ENCODE measurements around the gene NDUFAB1. TPM values are rescaled to one million over a fixed set of nuclear protein-coding genes. Genes with fewer than 3 reads are reported as not detected.
"Not testable (repeated sequence)": the region's sequence is repeated elsewhere in the genome, so short reads cannot be mapped to it uniquely, and the experiment has no call there.

The NDUFAB1 gene
- polyA plus RNA-seq, 2 donors, result 51.5 to 122 TPM

DNA sequence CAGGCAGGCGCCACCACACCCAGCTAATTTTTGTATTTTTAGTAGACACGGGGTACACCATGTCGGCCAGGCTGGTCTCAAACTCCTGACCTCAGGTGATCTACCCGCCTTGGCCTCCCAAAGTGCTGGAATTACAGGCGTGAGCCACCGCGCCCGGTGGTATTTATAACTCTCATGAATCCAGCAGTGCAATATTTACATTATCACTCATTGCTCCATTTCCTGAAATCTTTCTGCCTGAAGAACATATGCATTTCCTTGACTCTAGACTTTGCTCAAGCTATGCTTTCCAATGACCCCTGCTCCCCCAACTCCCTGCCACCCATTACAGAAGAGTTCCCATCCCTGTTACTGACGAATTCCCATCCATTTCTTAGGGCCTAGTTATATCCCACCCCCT lies 19.7 kb upstream of the NDUFAB1 start:
- Histone ChIP-seq H3K9me3 (ENCODE audit: control insufficient read depth in 2 of 2, insufficient read depth in 1 of 2, low read depth in 1 of 2, low read length in 1 of 2) (no peaks in the 10 kb centered on the region), H3K36me3 (ENCODE audit: control insufficient read depth in 2 of 2, insufficient read depth in 2 of 2, low read length in 1 of 2) (peaks cover 2 to 11% of the 10 kb centered on the region in 2 donors), H3K4me1 (ENCODE audit: control insufficient read depth in 2 of 2, insufficient read depth in 2 of 2, low read length in 1 of 2) (no peaks in the 10 kb centered on the region), H3K27me3 (ENCODE audit: control insufficient read depth in 1 of 2, insufficient read depth in 2 of 2, low read length in 2 of 2) (no peaks in the 10 kb centered on the region), H3K4me3 (ENCODE audit: low read depth in 1 of 2, low read length in 2 of 2) (no peak overlapping the region), H3K27ac (ENCODE audit: low read depth in 2 of 2, low read length in 1 of 2) (no peak overlapping the region)
- 95% methylated on average over 9 of the region's 9 CpGs for whole genome bisulfite sequencing, 2 donors

DNA sequence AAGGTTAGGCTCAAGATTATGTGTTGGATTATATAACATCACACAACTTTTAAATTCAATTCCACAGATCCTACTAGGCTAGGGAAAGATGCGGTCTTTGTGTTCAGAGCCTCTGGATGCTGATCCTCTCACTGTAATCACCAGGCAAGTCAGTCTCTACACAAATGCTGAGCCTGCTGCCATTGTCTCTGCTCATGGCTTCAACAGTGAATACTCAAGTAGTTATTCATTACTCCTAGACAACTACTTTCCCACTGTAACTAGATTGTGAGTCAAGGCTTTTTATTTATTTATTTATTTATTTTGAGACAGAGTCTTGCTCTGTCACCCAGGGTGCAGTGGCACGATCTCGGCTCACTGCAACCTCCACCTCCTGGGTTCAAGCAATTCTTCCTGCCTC lies 15.8 kb upstream of the NDUFAB1 start:
- H3K27ac ChIP-seq (ENCODE audit: low read depth in 2 of 2, low read length in 1 of 2), result no peak overlapping the region
- H3K36me3 ChIP-seq (ENCODE audit: control insufficient read depth in 2 of 2, insufficient read depth in 2 of 2, low read length in 1 of 2), result peaks cover 2 to 4% of the 10 kb centered on the region in 2 donors
- WGBS, 2 donors, result 97 to 99% methylated on average over 3 of the region's 3 CpGs
- no peaks in the 10 kb centered on the region for H3K9me3 ChIP-seq (ENCODE audit: control insufficient read depth in 2 of 2, insufficient read depth in 1 of 2, low read depth in 1 of 2, low read length in 1 of 2)
- H3K4me3 ChIP-seq (ENCODE audit: low read depth in 1 of 2, low read length in 2 of 2), result no peak overlapping the region
- no peaks in the 10 kb centered on the region for H3K27me3 ChIP-seq (ENCODE audit: control insufficient read depth in 1 of 2, insufficient read depth in 2 of 2, low read length in 2 of 2)
- no peaks in the 10 kb centered on the region for H3K4me1 ChIP-seq (ENCODE audit: control insufficient read depth in 2 of 2, insufficient read depth in 2 of 2, low read length in 1 of 2)

DNA sequence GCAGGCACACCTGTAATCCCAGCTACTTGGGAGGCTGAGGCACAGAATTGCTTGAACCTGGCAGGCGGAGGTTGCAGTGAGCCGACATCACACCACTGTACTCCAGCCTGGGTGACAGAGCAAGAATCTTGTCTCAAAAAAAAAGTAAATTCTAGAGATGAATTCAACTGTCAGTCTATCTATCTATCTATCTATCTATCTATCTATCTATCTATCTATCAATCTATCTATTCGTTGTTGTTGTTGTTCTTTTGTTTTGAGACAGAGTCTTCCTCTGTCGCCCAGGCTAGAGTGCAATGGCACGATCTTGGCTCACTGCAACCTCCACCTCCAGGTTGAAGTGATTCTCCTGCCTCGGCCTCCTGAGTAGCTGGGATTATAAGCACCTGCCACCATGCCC lies 14.8 kb upstream of the NDUFAB1 start:
- 96 to 98% methylated on average over 6 of the region's 6 CpGs for WGBS, 2 donors
- H3K9me3 ChIP-seq (ENCODE audit: control insufficient read depth in 2 of 2, insufficient read depth in 1 of 2, low read depth in 1 of 2, low read length in 1 of 2); H3K4me1 ChIP-seq (ENCODE audit: control insufficient read depth in 2 of 2, insufficient read depth in 2 of 2, low read length in 1 of 2); H3K27ac ChIP-seq (ENCODE audit: low read depth in 2 of 2, low read length in 1 of 2); H3K4me3 ChIP-seq (ENCODE audit: low read depth in 1 of 2, low read length in 2 of 2); H3K36me3 ChIP-seq (ENCODE audit: control insufficient read depth in 2 of 2, insufficient read depth in 2 of 2, low read length in 1 of 2); H3K27me3 ChIP-seq (ENCODE audit: control insufficient read depth in 1 of 2, insufficient read depth in 2 of 2, low read length in 2 of 2): not testable (repeated sequence)

DNA sequence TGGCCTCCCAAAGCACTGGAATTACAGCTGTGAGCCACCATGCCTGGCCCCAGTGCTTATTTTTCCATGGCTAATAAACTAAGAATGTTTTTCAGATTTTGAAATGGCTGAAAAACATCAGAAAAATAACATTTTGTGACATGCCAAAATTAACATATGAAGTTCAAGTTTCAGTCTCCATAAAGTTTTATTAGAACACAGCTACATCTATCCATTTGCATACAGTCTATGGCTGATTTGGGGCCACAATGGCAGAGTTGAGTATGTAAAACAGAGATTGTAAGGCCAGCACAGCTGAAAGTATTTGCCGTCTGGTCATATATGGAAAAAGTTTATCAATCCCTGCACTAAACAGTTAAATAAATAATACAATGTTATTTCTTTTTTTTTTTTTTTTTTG lies 13.8 kb upstream of the NDUFAB1 start:
- 94 to 96% methylated on average over 1 of the region's 1 CpG for WGBS, 2 donors

DNA sequence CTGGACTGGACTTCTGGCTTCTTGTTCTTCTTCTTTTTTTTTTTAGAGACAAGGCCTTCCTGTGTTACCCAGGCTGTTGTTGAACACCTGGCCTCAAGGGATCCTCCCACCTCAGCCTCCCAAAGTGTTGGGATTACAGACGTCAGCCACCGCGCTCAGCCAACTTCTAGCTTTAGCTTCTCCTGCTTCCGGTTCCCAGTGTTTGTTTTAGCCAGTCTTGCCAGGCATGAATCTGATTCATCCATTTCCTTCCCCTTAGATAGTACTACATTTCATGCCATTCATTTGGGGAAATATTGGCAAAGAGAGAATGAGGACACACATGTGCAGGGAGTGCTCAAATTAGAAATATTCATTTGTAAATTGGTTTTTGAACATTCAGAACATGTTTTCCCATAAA lies 12.1 kb upstream of the NDUFAB1 start:
- Histone ChIP-seq H3K4me3 (ENCODE audit: low read depth in 1 of 2, low read length in 2 of 2) (no peak overlapping the region), H3K4me1 (ENCODE audit: control insufficient read depth in 2 of 2, insufficient read depth in 2 of 2, low read length in 1 of 2) (no peaks in the 10 kb centered on the region), H3K27me3 (ENCODE audit: control insufficient read depth in 1 of 2, insufficient read depth in 2 of 2, low read length in 2 of 2) (no peaks in the 10 kb centered on the region), H3K9me3 (ENCODE audit: control insufficient read depth in 2 of 2, insufficient read depth in 1 of 2, low read depth in 1 of 2, low read length in 1 of 2) (no peaks in the 10 kb centered on the region), H3K27ac (ENCODE audit: low read depth in 2 of 2, low read length in 1 of 2) (no peak overlapping the region), H3K36me3 (ENCODE audit: control insufficient read depth in 2 of 2, insufficient read depth in 2 of 2, low read length in 1 of 2) (peaks cover 4 to 9% of the 10 kb centered on the region in 2 donors)
- WGBS, 2 donors, result 71 to 72% methylated on average over 4 of the region's 4 CpGs

More for the DNA sequence above, 13.8 kb upstream of the NDUFAB1 start:
- Histone ChIP-seq H3K4me3 (ENCODE audit: low read depth in 1 of 2, low read length in 2 of 2) (no peak overlapping the region), H3K4me1 (ENCODE audit: control insufficient read depth in 2 of 2, insufficient read depth in 2 of 2, low read length in 1 of 2) (no peaks in the 10 kb centered on the region), H3K27ac (ENCODE audit: low read depth in 2 of 2, low read length in 1 of 2) (no peak overlapping the region), H3K27me3 (ENCODE audit: control insufficient read depth in 1 of 2, insufficient read depth in 2 of 2, low read length in 2 of 2) (no peaks in the 10 kb centered on the region), H3K9me3 (ENCODE audit: control insufficient read depth in 2 of 2, insufficient read depth in 1 of 2, low read depth in 1 of 2, low read length in 1 of 2) (no peaks in the 10 kb centered on the region), H3K36me3 (ENCODE audit: control insufficient read depth in 2 of 2, insufficient read depth in 2 of 2, low read length in 1 of 2) (peaks cover 2 to 7% of the 10 kb centered on the region in 2 donors)

DNA sequence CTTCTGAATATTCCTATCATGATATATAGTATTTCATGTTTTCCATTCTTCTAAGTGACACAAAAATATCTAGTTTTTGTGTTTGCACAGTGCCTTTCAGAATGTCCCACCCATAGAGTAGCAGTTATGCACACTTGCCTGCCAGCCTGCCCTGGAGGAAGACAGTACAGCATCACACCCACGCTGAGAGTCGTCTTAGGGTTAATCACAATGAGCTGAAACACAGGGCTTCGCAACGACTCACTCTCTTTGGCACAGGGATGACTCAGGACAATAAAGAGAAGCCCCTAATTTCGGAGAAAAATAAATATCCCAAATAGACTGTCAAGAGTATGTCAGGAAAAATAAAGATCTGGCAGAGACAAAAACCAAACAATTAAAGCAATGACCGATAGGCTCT lies 11.6 kb upstream of the NDUFAB1 start:
- H3K27ac ChIP-seq (ENCODE audit: low read depth in 2 of 2, low read length in 1 of 2), result no peak overlapping the region
- H3K4me1 ChIP-seq (ENCODE audit: control insufficient read depth in 2 of 2, insufficient read depth in 2 of 2, low read length in 1 of 2), result no peaks in the 10 kb centered on the region
- WGBS, 2 donors, result 70 to 79% methylated on average over 6 of the region's 6 CpGs
- no peaks in the 10 kb centered on the region for H3K9me3 ChIP-seq (ENCODE audit: control insufficient read depth in 2 of 2, insufficient read depth in 1 of 2, low read depth in 1 of 2, low read length in 1 of 2)
- H3K4me3 ChIP-seq (ENCODE audit: low read depth in 1 of 2, low read length in 2 of 2), result no peak overlapping the region
- H3K27me3 ChIP-seq (ENCODE audit: control insufficient read depth in 1 of 2, insufficient read depth in 2 of 2, low read length in 2 of 2), result no peaks in the 10 kb centered on the region
- peaks cover 4 to 9% of the 10 kb centered on the region in 2 donors for H3K36me3 ChIP-seq (ENCODE audit: control insufficient read depth in 2 of 2, insufficient read depth in 2 of 2, low read length in 1 of 2)

DNA sequence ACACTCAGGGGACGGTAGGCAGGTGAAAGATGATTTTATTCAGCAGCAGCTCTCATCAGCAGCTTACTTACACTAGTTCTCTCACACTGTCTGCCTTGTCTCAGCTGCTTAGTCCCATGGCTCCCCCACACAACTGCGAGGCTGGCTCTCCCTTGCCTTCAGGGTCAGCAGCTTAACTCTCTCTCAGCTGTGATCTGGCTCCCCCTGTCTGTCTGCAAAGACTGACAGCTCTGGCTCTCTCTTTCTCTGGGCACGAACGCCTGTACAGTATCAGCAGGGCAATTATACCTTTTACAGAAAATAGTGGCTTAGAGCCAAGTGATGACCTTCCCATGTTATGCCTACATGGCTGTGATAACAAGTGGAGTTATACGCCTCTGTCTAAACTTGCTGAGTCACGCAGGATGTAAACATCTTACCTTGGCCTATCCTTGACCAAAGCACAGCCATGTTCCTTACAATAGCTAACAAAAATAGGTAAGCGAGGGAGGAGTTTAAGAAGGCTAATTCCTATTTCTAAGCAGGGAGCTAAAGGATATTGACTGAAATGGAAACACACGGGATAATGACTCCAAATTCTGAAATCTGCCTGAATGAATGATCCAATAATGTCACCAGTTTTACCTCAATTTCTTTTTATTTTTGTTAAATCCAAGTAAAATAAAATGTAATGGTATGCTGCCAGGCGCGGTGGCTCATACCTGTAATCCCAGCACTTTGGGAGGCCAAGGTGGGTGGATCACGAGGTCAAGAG lies 1.1 kb upstream of the NDUFAB1 start:
- Histone ChIP-seq H3K9me3 (ENCODE audit: control insufficient read depth in 2 of 2, insufficient read depth in 1 of 2, low read depth in 1 of 2, low read length in 1 of 2) (no peaks in the 10 kb centered on the region), H3K27ac (ENCODE audit: low read depth in 2 of 2, low read length in 1 of 2) (no peak overlapping the region), H3K4me1 (ENCODE audit: control insufficient read depth in 2 of 2, insufficient read depth in 2 of 2, low read length in 1 of 2) (peaks cover 3 to 4% of the 10 kb centered on the region in 2 donors), H3K36me3 (ENCODE audit: control insufficient read depth in 2 of 2, insufficient read depth in 2 of 2, low read length in 1 of 2) (peaks cover 0 to 5% of the 10 kb centered on the region in 2 donors), H3K4me3 (ENCODE audit: low read depth in 1 of 2, low read length in 2 of 2) (no peak overlapping the region), H3K27me3 (ENCODE audit: control insufficient read depth in 1 of 2, insufficient read depth in 2 of 2, low read length in 2 of 2) (no peaks in the 10 kb centered on the region)
- 82 to 86% methylated on average over 11 of the region's 11 CpGs for WGBS, 2 donors

DNA sequence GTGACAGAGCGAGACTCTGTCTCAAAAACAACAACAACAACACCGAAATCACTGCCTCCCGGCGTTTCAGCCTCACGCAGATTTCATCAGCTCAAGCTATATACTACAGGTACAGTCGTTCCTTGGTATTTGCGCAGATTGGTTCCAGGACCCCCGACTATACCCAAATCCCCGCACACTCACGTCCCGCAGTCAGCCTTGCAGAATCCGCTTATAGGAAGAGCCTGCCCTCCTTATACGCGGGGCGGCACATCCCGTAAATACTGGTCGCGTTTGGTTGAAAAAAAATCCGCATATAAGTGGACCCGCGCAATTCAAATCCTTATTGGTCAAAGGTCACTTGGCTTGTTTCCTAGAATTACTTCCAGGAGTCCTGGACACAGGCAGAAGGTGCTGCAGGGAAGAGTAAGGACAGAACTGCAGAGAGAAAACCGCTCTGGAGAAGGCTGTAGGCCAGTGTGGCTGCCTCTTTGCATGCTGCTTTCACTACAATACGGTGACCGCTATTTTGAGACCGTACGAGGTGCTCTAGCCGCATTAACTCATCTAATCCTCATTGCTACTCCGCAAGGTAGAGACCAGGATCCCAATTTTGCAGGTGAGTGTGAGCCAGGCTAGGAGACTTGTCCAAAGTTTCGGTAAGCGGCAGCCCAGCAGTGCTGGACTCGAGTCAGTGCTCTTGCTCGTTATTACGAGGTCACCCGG lies 718 bp downstream of the NDUFAB1 start:
- H3K27me3 ChIP-seq (ENCODE audit: control insufficient read depth in 1 of 2, insufficient read depth in 2 of 2, low read length in 2 of 2), result no peaks in the 10 kb centered on the region
- 17 to 19% methylated on average over 34 of the region's 34 CpGs for WGBS, 2 donors
- peak overlapping the region; percentile 29 to 83 for H3K27ac ChIP-seq (ENCODE audit: low read depth in 2 of 2, low read length in 1 of 2)
- peaks cover 0 to 14% of the 10 kb centered on the region in 2 donors for H3K36me3 ChIP-seq (ENCODE audit: control insufficient read depth in 2 of 2, insufficient read depth in 2 of 2, low read length in 1 of 2)
- H3K4me1 ChIP-seq (ENCODE audit: control insufficient read depth in 2 of 2, insufficient read depth in 2 of 2, low read length in 1 of 2), result peaks cover 3 to 4% of the 10 kb centered on the region in 2 donors
- no peaks in the 10 kb centered on the region for H3K9me3 ChIP-seq (ENCODE audit: control insufficient read depth in 2 of 2, insufficient read depth in 1 of 2, low read depth in 1 of 2, low read length in 1 of 2)
- H3K4me3 ChIP-seq (ENCODE audit: low read depth in 1 of 2, low read length in 2 of 2), result peak overlapping the region; percentile 87 to 98

DNA sequence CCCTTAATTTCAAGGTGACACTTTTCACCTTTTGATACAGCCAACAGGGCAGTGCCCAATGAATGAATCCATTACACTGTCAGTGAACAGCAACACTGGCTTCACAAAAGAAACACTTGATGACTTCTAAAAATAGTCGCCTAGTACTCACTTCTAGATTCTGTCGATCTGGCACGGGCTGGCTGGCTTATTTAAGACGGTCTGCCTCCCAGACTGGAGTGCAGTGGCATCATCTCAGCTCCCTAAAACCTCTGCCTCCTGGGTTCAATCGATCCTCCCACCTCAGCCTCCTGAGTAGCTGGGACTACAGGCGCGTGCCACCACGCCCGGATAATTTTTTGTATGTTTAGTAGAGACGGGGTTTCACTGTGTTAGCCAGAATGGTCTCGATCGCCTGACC lies 1.9 kb downstream of the NDUFAB1 start:
- no peaks in the 10 kb centered on the region for H3K27me3 ChIP-seq (ENCODE audit: control insufficient read depth in 1 of 2, insufficient read depth in 2 of 2, low read length in 2 of 2)
- H3K4me1 ChIP-seq (ENCODE audit: control insufficient read depth in 2 of 2, insufficient read depth in 2 of 2, low read length in 1 of 2), result peaks cover 3 to 4% of the 10 kb centered on the region in 2 donors
- H3K27ac ChIP-seq (ENCODE audit: low read depth in 2 of 2, low read length in 1 of 2), result no peak overlapping the region
- peaks cover 0 to 20% of the 10 kb centered on the region in 2 donors for H3K36me3 ChIP-seq (ENCODE audit: control insufficient read depth in 2 of 2, insufficient read depth in 2 of 2, low read length in 1 of 2)
- 95 to 96% methylated on average over 12 of the region's 12 CpGs for WGBS, 2 donors
- H3K4me3 ChIP-seq (ENCODE audit: low read depth in 1 of 2, low read length in 2 of 2), result no peak overlapping the region
- H3K9me3 ChIP-seq (ENCODE audit: control insufficient read depth in 2 of 2, insufficient read depth in 1 of 2, low read depth in 1 of 2, low read length in 1 of 2), result no peaks in the 10 kb centered on the region

Measured in esophagus (tissue), 2 donors.